ENCODE data around the gene SSTR5. TPM values are rescaled to one million over a fixed set of nuclear protein-coding genes. Genes with fewer than 3 reads are reported as not detected.
A peak's percentile ranks its signal among the peaks of the same experiment; 100 is the strongest.

Gene SSTR5
- polyA plus RNA-seq, 2 of the 4 experiments (the other 2 are of a cell fraction) = 0.06 to 0.08 TPM

DNA sequence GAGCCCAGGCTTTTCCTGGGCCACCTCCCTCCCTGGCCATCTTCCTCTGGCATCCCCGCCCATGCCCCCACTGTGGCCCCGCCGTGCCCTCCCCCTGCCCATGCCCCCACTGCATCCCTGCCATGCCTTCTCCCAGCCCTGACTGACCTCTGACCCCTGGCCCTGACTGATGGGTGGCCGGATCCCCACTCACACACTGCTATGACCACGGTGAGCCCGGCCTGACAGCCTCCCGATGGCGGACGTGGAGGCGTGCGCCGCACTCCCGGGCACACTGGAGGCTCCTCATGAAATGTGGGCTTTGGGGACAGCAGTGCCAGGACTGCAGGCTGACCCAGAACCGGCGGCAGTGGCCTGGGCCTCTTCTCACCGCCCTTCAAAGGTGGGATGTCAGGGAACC is 34.1 kb downstream of the SSTR5 start:
- 0 out of 3 replicates have a peak, but pooled peaks have one; percentile 29 for TF ChIP-seq CTCF (IDR thresholded peaks at IDR 0.05)
- TF ChIP-seq, protein P1, sequence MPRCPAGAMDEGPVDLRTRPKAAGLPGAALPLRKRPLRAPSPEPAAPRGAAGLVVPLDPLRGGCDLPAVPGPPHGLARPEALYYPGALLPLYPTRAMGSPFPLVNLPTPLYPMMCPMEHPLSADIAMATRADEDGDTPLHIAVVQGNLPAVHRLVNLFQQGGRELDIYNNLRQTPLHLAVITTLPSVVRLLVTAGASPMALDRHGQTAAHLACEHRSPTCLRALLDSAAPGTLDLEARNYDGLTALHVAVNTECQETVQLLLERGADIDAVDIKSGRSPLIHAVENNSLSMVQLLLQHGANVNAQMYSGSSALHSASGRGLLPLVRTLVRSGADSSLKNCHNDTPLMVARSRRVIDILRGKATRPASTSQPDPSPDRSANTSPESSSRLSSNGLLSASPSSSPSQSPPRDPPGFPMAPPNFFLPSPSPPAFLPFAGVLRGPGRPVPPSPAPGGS (IDR thresholded peaks at IDR 0.05) = no peak
- no peak for TF ChIP-seq MYC (IDR thresholded peaks at IDR 0.05; ENCODE audit: borderline replicate concordance, low read length)
- no peak for TF ChIP-seq ZSCAN20 (CRISPR knock-in tag; IDR thresholded peaks at IDR 0.05)
- no peak overlapping the region for H3K27ac ChIP-seq
- FAIRE-seq (no peak), DNase-seq (ENCODE audit: low read depth in 1 of 2, low spot score in 1 of 2) (no peak), ATAC-seq (peak; percentile 1; a peak in 3 of 6 replicates)
- peak overlapping the region; percentile 64; the same call in 1 of the 3 replicates for H3K4me2 ChIP-seq
- no peaks in the 10 kb centered on the region for H3K9me3 ChIP-seq
- CTCF ChIA-PET = interaction anchor here (0.5 to 4.5 kb wide), 20 partner anchors 9 to 207 kb away, joined by 3 to 26 read pairs (median 4); no protein-coding TSS in a partner anchor
- H3K4me3 ChIP-seq = no peak overlapping the region
- H3K4me1 ChIP-seq = peaks cover 17% of the 10 kb centered on the region; the same call in 2 of the 3 replicates
- 59% methylated on average over 12 of the region's 16 CpGs for WGBS (ENCODE audit: missing lambda C conversion rate)
- POLR2A ChIA-PET = no interaction called here

GRCh38 chr16:1107141-1107540 is 34.6 kb downstream of the SSTR5 start:
- POLR2A ChIA-PET = no interaction called here

DNA sequence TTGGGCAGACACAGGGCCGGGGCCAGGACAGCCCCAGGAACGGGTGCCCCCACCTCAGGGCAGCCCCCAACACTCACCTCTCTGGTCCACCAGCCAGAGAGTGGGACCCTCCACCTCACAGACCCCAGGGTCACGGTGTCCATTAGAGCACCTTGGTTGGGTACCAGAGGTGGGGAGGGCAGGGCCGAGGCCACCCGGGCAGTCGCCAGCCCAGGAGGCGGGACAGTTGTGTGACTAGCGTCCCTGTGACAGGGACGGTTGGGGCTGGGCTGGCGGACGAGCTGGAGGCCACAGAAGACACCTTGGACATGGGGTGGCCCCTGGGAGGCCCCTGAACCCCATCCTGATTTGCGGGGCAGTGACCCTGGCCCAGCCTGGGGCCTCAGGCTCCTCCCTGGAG is 35.2 kb downstream of the SSTR5 start:
- no peak for ATAC-seq
- Histone ChIP-seq H3K4me2 (no peak overlapping the region), H3K4me3 (no peak overlapping the region), H3K27ac (no peak overlapping the region), H3K9me3 (no peaks in the 10 kb centered on the region), H3K4me1 (peaks cover 17% of the 10 kb centered on the region; the same call in 2 of the 3 replicates)
- TF ChIP-seq SREBF2 (IDR thresholded peaks at IDR 0.05) (no peak), EP300 (IDR thresholded peaks at IDR 0.05) (no peak), NPAS2 (CRISPR knock-in tag; IDR thresholded peaks at IDR 0.05; ENCODE audit: borderline replicate concordance) (no peak), EHF (CRISPR knock-in tag; IDR thresholded peaks at IDR 0.05) (no peak), HOXB13 (CRISPR knock-in tag; IDR thresholded peaks at IDR 0.05; ENCODE audit: low read depth) (no peak), KDM5A (IDR thresholded peaks at IDR 0.05) (no peak), HOXB5 (CRISPR knock-in tag; IDR thresholded peaks at IDR 0.05) (no peak), CEBPB (IDR thresholded peaks at IDR 0.05) (no peak), TP53 (CRISPR knock-in tag; IDR thresholded peaks at IDR 0.05) (no peak), POLR2AphosphoS2 (conservative IDR thresholded peaks at IDR 0.05; ENCODE audit: low read length) (no peak), FOSL2 (IDR thresholded peaks at IDR 0.05) (no peak), FOSL2 (CRISPR knock-in tag; IDR thresholded peaks at IDR 0.05) (no peak), JUNB (IDR thresholded peaks at IDR 0.05) (no peak), FOSB (CRISPR knock-in tag; IDR thresholded peaks at IDR 0.05) (no peak), RARB (CRISPR knock-in tag; IDR thresholded peaks at IDR 0.05) (no peak), RCOR1 (IDR thresholded peaks at IDR 0.05; ENCODE audit: low read depth, low read length) (no peak)
- TF ChIP-seq, protein P1 (IDR thresholded peaks at IDR 0.05) = no peak
- ChIA-PET CTCF (interaction anchor here (0.5 to 4.5 kb wide), 9 partner anchors 10 to 178 kb away, joined by 3 to 26 read pairs (median 5); no protein-coding TSS in a partner anchor), POLR2A (no interaction called here)
- FAIRE-seq = no peak
- no peak for DNase-seq (ENCODE audit: low read depth in 1 of 2, low spot score in 1 of 2)
- WGBS (ENCODE audit: missing lambda C conversion rate) = 81% methylated on average over 3 of the region's 12 CpGs

More at GRCh38 chr16:1107141-1107540, 34.6 kb downstream of the SSTR5 start:
- TF ChIP-seq HDAC2 (IDR thresholded peaks at IDR 0.05) = no peak
- no peak for TF ChIP-seq FOSL2 (IDR thresholded peaks at IDR 0.05)
- TF ChIP-seq FOSL2 (CRISPR knock-in tag; IDR thresholded peaks at IDR 0.05) = no peak
- no peak for TF ChIP-seq MAZ (IDR thresholded peaks at IDR 0.05; ENCODE audit: borderline replicate concordance, low read depth, low read length)
- no peak for TF ChIP-seq RNF2 (IDR thresholded peaks at IDR 0.05; ENCODE audit: borderline replicate concordance, low read depth)
- no peak for TF ChIP-seq CHD2 (IDR thresholded peaks at IDR 0.05; ENCODE audit: low read length, partially characterized antibody)
- no peak for TF ChIP-seq ZC3H11A (IDR thresholded peaks at IDR 0.05)
- TF ChIP-seq, protein P1 (IDR thresholded peaks at IDR 0.05) = no peak
- TF ChIP-seq POLR2AphosphoS2 (conservative IDR thresholded peaks at IDR 0.05; ENCODE audit: low read length) = no peak
- TF ChIP-seq KDM5A (IDR thresholded peaks at IDR 0.05) = no peak
- Histone ChIP-seq H3K4me3 (no peak overlapping the region), H3K4me2 (no peak overlapping the region), H3K9me3 (no peaks in the 10 kb centered on the region), H3K27ac (no peak overlapping the region), H3K4me1 (peaks cover 17% of the 10 kb centered on the region; the same call in 2 of the 3 replicates)
- WGBS (ENCODE audit: missing lambda C conversion rate) = 52% methylated on average over 7 of the region's 22 CpGs
- no peak for DNase-seq (ENCODE audit: low read depth in 1 of 2, low spot score in 1 of 2)
- FAIRE-seq = no peak
- no peak for ATAC-seq
- CTCF ChIA-PET = interaction anchor here (0.5 to 4.5 kb wide), 14 partner anchors 8 to 131 kb away, joined by 3 to 26 read pairs (median 5); no protein-coding TSS in a partner anchor
